B cell (primary cell): Measurements from ENCODE around the gene RNF157. TPM values are rescaled to one million over a fixed set of nuclear protein-coding genes. Genes with fewer than 3 reads are reported as not detected.

Source experiments
- ATAC-seq: fragments of 200-7000 bp; cut with Tn5 transposase; one replicate; pipeline ENCODE4 v1.10.0; 2021; ENCODE audit warnings: low read depth, mild to moderate bottlenecking, moderate number of reproducible peaks, moderate library complexity
- CTCF ChIA-PET: fragments of 350-600 bp; sonication (Branson Sonifier 250); formaldehyde crosslinking; loops from one replicate; lab custom pipeline; 2021; ENCODE audit warnings: antibody characterized with exemption, inconsistent platforms; lab: Charles Lee
- POLR2A ChIA-PET: fragments of 350-600 bp; sonication (Branson Sonifier 250); formaldehyde crosslinking; loops from one replicate; lab custom pipeline; 2021; ENCODE audit warnings: antibody characterized with exemption; lab: Charles Lee
- DNase-seq: peaks from one replicate; pipeline ENCODE4 v3.0.0; 2013
- H2AFZ ChIP-seq: 2 replicates; pipeline ENCODE4 v1.6.1; 2012; ENCODE audit warnings: mild to moderate bottlenecking, low read depth, low read length; ENCODE audit not compliant: insufficient read depth, poor library complexity, severe bottlenecking
- H3K27ac ChIP-seq, 2 donors: 1 replicate in 1 of 2; 2 replicates in 1 of 2; pipeline ENCODE4 v1.5.1; 2012 to 2013; ENCODE audit warnings: low read length in 2 of 2, mild to moderate bottlenecking in 2 of 2, moderate library complexity in 1 of 2
- H3K27me3 ChIP-seq, 4 experiments: fragments of 200-600 bp in 1 of 4; sonication (generic) in 1 of 4; replicated peaks in 1 of 4; 1 replicate in 2 of 4; 2 replicates in 2 of 4; pipeline versions ENCODE4 v1.6.1 to v1.7.0; 2013 to 2016; ENCODE audit warnings: low read length in 3 of 4, mild to moderate bottlenecking in 2 of 4, mixed read lengths in 1 of 4, moderate library complexity in 1 of 4; ENCODE audit not compliant: insufficient read depth in 4 of 4, control insufficient read depth in 3 of 4; ENCODE audit errors: control extremely low read depth in 1 of 4
- H3K36me3 ChIP-seq, 2 experiments: replicated peaks in 1 of 2; 1 replicate in 1 of 2; 2 replicates in 1 of 2; pipeline versions ENCODE4 v1.6.1 to v1.7.1; 2013; ENCODE audit warnings: low read length in 1 of 2; ENCODE audit not compliant: insufficient read depth in 2 of 2, control insufficient read depth in 1 of 2; ENCODE audit errors: control extremely low read depth in 1 of 2, extremely low read depth in 1 of 2
- H3K4me1 ChIP-seq, 2 donors: fragments of 200-600 bp in 1 of 2; sonication (generic) in 1 of 2; 1 replicate in 1 of 2; 2 replicates in 1 of 2; pipeline versions ENCODE4 v1.5.1 to v1.6.1; 2013 to 2017; ENCODE audit warnings: low read length in 2 of 2; ENCODE audit not compliant: control insufficient read depth in 2 of 2, insufficient read depth in 2 of 2
- H3K4me2 ChIP-seq: replicated peaks from 2 replicates; pipeline ENCODE3; 2012; ENCODE audit warnings: mild to moderate bottlenecking, low read depth, low read length; ENCODE audit not compliant: poor library complexity, severe bottlenecking
- H3K4me3 ChIP-seq, 5 experiments: fragments of 200-600 bp in 1 of 5; sonication (generic) in 1 of 5; 1 replicate in 3 of 5; 2 replicates in 2 of 5; pipeline versions ENCODE4 v1.5.1 to v1.7.0; 2011 to 2016; ENCODE audit warnings: low read length in 4 of 5, mild to moderate bottlenecking in 4 of 5, low read depth in 2 of 5, control low read depth in 1 of 5, moderate library complexity in 1 of 5; ENCODE audit not compliant: insufficient read depth in 1 of 5; ENCODE audit errors: control extremely low read depth in 1 of 5, extremely low read depth in 1 of 5
- H3K79me2 ChIP-seq: fragments of 200-600 bp; sonication (generic); one replicate; pipeline ENCODE4 v1.6.0; 2016; ENCODE audit warnings: low read length; ENCODE audit not compliant: control insufficient read depth, insufficient read depth
- H3K9ac ChIP-seq: fragments of 200-600 bp; sonication (generic); 2 replicates; pipeline ENCODE4 v1.6.1; 2017; ENCODE audit warnings: mild to moderate bottlenecking, low read length, moderate library complexity
- H3K9me3 ChIP-seq, 3 donors: one replicate each; pipeline versions ENCODE4 v1.6.1 to v1.7.1; 2013; ENCODE audit warnings: low read length in 2 of 3; ENCODE audit not compliant: control insufficient read depth in 2 of 3, insufficient read depth in 1 of 3; ENCODE audit errors: control extremely low read depth in 1 of 3
- H4K20me1 ChIP-seq: 2 replicates; pipeline ENCODE4 v1.6.0; 2012; ENCODE audit warnings: mild to moderate bottlenecking, low read length; ENCODE audit not compliant: insufficient read depth, control insufficient read depth, poor library complexity, severe bottlenecking
- H3K27ac Mint-ChIP-seq: one replicate; pipeline ENCODE4 v1.8.0; 2021; ENCODE audit warnings: mixed read lengths
- H3K27me3 Mint-ChIP-seq: one replicate; pipeline ENCODE4 v1.8.0; 2021; ENCODE audit warnings: mixed read lengths
- H3K4me1 Mint-ChIP-seq: one replicate; pipeline ENCODE4 v1.8.0; 2021; ENCODE audit warnings: mixed read lengths
- H3K4me3 Mint-ChIP-seq: one replicate; pipeline ENCODE4 v1.8.0; 2021; ENCODE audit warnings: mixed read lengths
- H3K9me3 Mint-ChIP-seq: one replicate; pipeline ENCODE4 v1.8.0; 2022; ENCODE audit warnings: mixed read lengths; ENCODE audit not compliant: insufficient read depth
- CTCF ChIP-seq: fragments of 200-600 bp; IDR thresholded peaks from one replicate; pipeline ENCODE4 v1.8.0; 2022; ENCODE audit warnings: antibody characterized with exemption, mild to moderate bottlenecking
- EZH2 ChIP-seq: IDR thresholded peaks from 2 replicates; pipeline ENCODE4 v1.6.1; 2012; ENCODE audit warnings: borderline replicate concordance, low read depth, mild to moderate bottlenecking, moderate library complexity, low read length; ENCODE audit not compliant: insufficient read depth, poor library complexity, severe bottlenecking
- WGBS: methylation state at CpG from one replicate; pipeline ENCODE4 v1.1.5; 2013; ENCODE audit warnings: missing lambda C conversion rate; ENCODE audit not compliant: insufficient coverage; 5-methylcytosine and 5-hydroxymethylcytosine counted together
- intact Hi-C: fragments of 100-400 bp; cut with micrococcal nuclease; formaldehyde crosslinking; loops from one replicate; pipeline ENCODE4 v1.10.0; 2022
- polyA plus RNA-seq: library from polyadenylated mRNA; depleted of rRNA; stranded (reverse); fragments of >200 nt; gene quantifications from 2 replicates; pipeline ENCODE4 v1.2.3, GENCODE V29; 2012
- total RNA-seq, 2 donors: library from RNA; stranded (reverse); fragments of 120-200 nt in 1 of 2; gene quantifications; 1 replicate in 1 of 2; 2 replicates in 1 of 2; pipeline versions ENCODE4 v1.2.3 to v1.2.4, GENCODE V29; 2013 to 2022

RNF157 gene
- total and polyA plus RNA-seq, 2 donors (not counting 1 experiment from before 2014, with no cell fraction given) = 0.54 to 1.2 TPM

- no peaks in the 10 kb centered on the region for H3K36me3 ChIP-seq
- no peak overlapping the region for H3K4me2 ChIP-seq
- H3K4me3 ChIP-seq = no peak overlapping the region
- no peak overlapping the region for H3K4me3 Mint-ChIP-seq
- POLR2A ChIA-PET = interaction anchor here (0.6 kb wide), 1 partner anchor 86 kb away, joined by 3 read pairs; no protein-coding TSS in a partner anchor
- no peak overlapping the region for H2AFZ ChIP-seq
- no peak overlapping the region for H3K27ac Mint-ChIP-seq
- no peaks in the 10 kb centered on the region for H3K79me2 ChIP-seq
- peaks cover 26 to 34% of the 10 kb centered on the region in 2 donors for H3K4me1 ChIP-seq
- H3K9ac ChIP-seq = no peak overlapping the region
- H3K9me3 Mint-ChIP-seq = no peaks in the 10 kb centered on the region
- intact Hi-C loops = no loop called here
- DNase-seq (no peak), ATAC-seq (no peak)
- H4K20me1 ChIP-seq = no peaks in the 10 kb centered on the region
- CTCF ChIA-PET = no interaction called here
- peaks cover 0 to 43% (median 11%) of the 10 kb centered on the region in 4 experiments for H3K27me3 ChIP-seq
- WGBS = 98% methylated on average over 8 of the region's 23 CpGs
- H3K9me3 ChIP-seq = peaks cover 0 to 10% (median 0%) of the 10 kb centered on the region in 3 donors
- peaks cover 21% of the 10 kb centered on the region for H3K27me3 Mint-ChIP-seq
- H3K4me1 Mint-ChIP-seq = peaks cover 29% of the 10 kb centered on the region
- no peak for TF ChIP-seq EZH2
- no peak for TF ChIP-seq CTCF
- H3K27ac ChIP-seq = no peak overlapping the region
Observed at GRCh38 chr17:76138234-76138895, 101.9 kb downstream of the RNF157 start.
